H1 (cell line): ENCODE data around the gene TMEM14B.

Source experiments
- CTCF ChIP-seq, 3 experiments: IDR thresholded peaks; 1 replicate in 2 of 3; 2 replicates in 1 of 3; pipeline versions ENCODE4 v1.5.1 to v1.6.1; 2011; ENCODE audit warnings: low read length in 3 of 3, mild to moderate bottlenecking in 3 of 3, inconsistent platforms in 2 of 3, low read depth in 1 of 3, moderate library complexity in 1 of 3; ENCODE audit not compliant: insufficient read depth in 1 of 3; ENCODE audit errors: control extremely low read depth in 1 of 3
- E2F6 ChIP-seq: IDR thresholded peaks from 2 replicates; pipeline ENCODE4 v1.6.1; 2012; ENCODE audit warnings: inconsistent platforms
- EGR1 ChIP-seq: IDR thresholded peaks from 2 replicates; pipeline ENCODE4 v1.6.1; 2011; ENCODE audit warnings: low read depth, low read length, borderline replicate concordance
- EP300 ChIP-seq, 2 experiments: IDR thresholded peaks; 1 replicate in 1 of 2; 2 replicates in 1 of 2; pipeline ENCODE4 v1.6.1; 2011 to 2012; ENCODE audit warnings: low read depth in 2 of 2, low read length in 2 of 2, mild to moderate bottlenecking in 2 of 2, borderline replicate concordance in 1 of 2, inconsistent platforms in 1 of 2, moderate library complexity in 1 of 2
- EZH2 ChIP-seq: fragments of 200-600 bp; sonication (generic); IDR thresholded peaks from 2 replicates; pipeline ENCODE4 v1.7.1; 2012; ENCODE audit warnings: low read depth, mild to moderate bottlenecking, moderate library complexity, low read length, inconsistent platforms; ENCODE audit not compliant: severe bottlenecking
- JUND ChIP-seq: IDR thresholded peaks from 2 replicates; pipeline ENCODE4 v1.6.1; 2011; ENCODE audit warnings: mild to moderate bottlenecking, improper control_type of control experiment, low read length
- POLR2A ChIP-seq, 2 experiments: IDR thresholded peaks; 1 replicate in 1 of 2; 2 replicates in 1 of 2; pipeline ENCODE4 v1.6.1; 2011; ENCODE audit warnings: low read depth in 2 of 2, low read length in 2 of 2, mild to moderate bottlenecking in 2 of 2; ENCODE audit errors: control extremely low read depth in 1 of 2
- POLR2AphosphoS5 ChIP-seq: IDR thresholded peaks from 2 replicates; pipeline ENCODE4 v1.6.1; 2011; ENCODE audit warnings: low read depth, low read length
- POU5F1 ChIP-seq: IDR thresholded peaks from 2 replicates; pipeline ENCODE4 v1.6.1; 2011; ENCODE audit warnings: low read depth, mild to moderate bottlenecking, low read length, moderate library complexity
- RAD21 ChIP-seq, 2 experiments: IDR thresholded peaks in 1 of 2; conservative IDR thresholded peaks in 1 of 2; 2 replicates each; pipeline ENCODE4 v1.6.1; 2011; ENCODE audit warnings: low read depth in 2 of 2, low read length in 2 of 2, improper control_type of control experiment in 1 of 2, inconsistent platforms in 1 of 2, mild to moderate bottlenecking in 1 of 2, moderate library complexity in 1 of 2
- YY1 ChIP-seq: IDR thresholded peaks from 2 replicates; pipeline ENCODE4 v1.6.1; 2011; ENCODE audit warnings: low read depth, mild to moderate bottlenecking, low read length
- ZNF274 ChIP-seq: IDR thresholded peaks from 2 replicates; pipeline ENCODE4 v1.7.0; 2012; ENCODE audit warnings: low read length, borderline replicate concordance; ENCODE audit errors: extremely low read depth

- no peak for TF ChIP-seq EP300 (IDR thresholded peaks at IDR 0.05; ENCODE audit: borderline replicate concordance in 1 of 2, low read depth in 2 of 2, low read length in 2 of 2)
- TF ChIP-seq ZNF274 = no peak
- no peak for TF ChIP-seq YY1
- TF ChIP-seq EZH2 = no peak
- peak; percentile 95 for TF ChIP-seq JUND
- peak in 2 of 3 experiments; percentile 2 to 62; a peak in 2 of 4 replicates for TF ChIP-seq CTCF (IDR thresholded peaks at IDR 0.05; ENCODE audit: control extremely low read depth in 1 of 3, insufficient read depth in 1 of 3, low read depth in 1 of 3, low read length in 3 of 3)
- no peak for TF ChIP-seq EGR1
- TF ChIP-seq RAD21 (IDR thresholded peaks at IDR 0.05 in 1 of 2, conservative IDR thresholded peaks at IDR 0.05 in 1 of 2; ENCODE audit: low read depth in 2 of 2, low read length in 2 of 2) = peak; percentile 35 to 38
- no peak for TF ChIP-seq POLR2AphosphoS5
- no peak for TF ChIP-seq POLR2A (IDR thresholded peaks at IDR 0.05; ENCODE audit: control extremely low read depth in 1 of 2, low read depth in 2 of 2, low read length in 2 of 2)
- TF ChIP-seq POU5F1 = no peak
- no peak for TF ChIP-seq E2F6
These were observed 11.8 kb downstream of the TMEM14B start for GRCh38 chr6:10759312-10759839.
